ENCODE measurements around the gene FAM89B. TPM values are rescaled to one million over a fixed set of nuclear protein-coding genes. Genes with fewer than 3 reads are reported as not detected.
A peak's percentile ranks its signal among the peaks of the same experiment; 100 is the strongest.

The FAM89B gene
- total RNA-seq, 6 donors from 2014 or later = 27.9 to 65.8 (median 45.3) TPM

GRCh38 chr11:65539744-65540289, 32.5 kb upstream of the FAM89B start:
- Histone ChIP-seq H3K4me1 (peaks cover 18 to 31% (median 23%) of the 10 kb centered on the region in 4 donors), H3K27ac (peak overlapping the region; percentile 82 to 94 (median 90)), H3K4me3 (peak overlapping the region; percentile 8 to 68 (median 57)), H3K27me3 (no peaks in the 10 kb centered on the region), H3K9me3 (no peaks in the 10 kb centered on the region), H3K36me3 (peaks cover 0 to 46% (median 37%) of the 10 kb centered on the region in 4 donors)
- DNase-seq (peak; percentile 56 to 93), ATAC-seq (ENCODE audit: low FRiP score in 2 of 2) (no peak)
- WGBS, 2 donors = 15 to 28% methylated on average over 4 to 34 of the region's 60 CpGs
- no peak for TF ChIP-seq POLR2AphosphoS5 (IDR thresholded peaks at IDR 0.05)
- TF ChIP-seq, protein P1, sequence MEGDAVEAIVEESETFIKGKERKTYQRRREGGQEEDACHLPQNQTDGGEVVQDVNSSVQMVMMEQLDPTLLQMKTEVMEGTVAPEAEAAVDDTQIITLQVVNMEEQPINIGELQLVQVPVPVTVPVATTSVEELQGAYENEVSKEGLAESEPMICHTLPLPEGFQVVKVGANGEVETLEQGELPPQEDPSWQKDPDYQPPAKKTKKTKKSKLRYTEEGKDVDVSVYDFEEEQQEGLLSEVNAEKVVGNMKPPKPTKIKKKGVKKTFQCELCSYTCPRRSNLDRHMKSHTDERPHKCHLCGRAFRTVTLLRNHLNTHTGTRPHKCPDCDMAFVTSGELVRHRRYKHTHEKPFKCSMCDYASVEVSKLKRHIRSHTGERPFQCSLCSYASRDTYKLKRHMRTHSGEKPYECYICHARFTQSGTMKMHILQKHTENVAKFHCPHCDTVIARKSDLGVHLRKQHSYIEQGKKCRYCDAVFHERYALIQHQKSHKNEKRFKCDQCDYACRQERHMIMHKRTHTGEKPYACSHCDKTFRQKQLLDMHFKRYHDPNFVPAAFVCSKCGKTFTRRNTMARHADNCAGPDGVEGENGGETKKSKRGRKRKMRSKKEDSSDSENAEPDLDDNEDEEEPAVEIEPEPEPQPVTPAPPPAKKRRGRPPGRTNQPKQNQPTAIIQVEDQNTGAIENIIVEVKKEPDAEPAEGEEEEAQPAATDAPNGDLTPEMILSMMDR (IDR thresholded peaks at IDR 0.05) = peak in 1 of 6 experiments; percentile 62
- peak in 2 of 4 donors; percentile 35 to 40 for TF ChIP-seq POLR2A (IDR thresholded peaks at IDR 0.05)
- TF ChIP-seq EP300 (IDR thresholded peaks at IDR 0.05) = no peak

GRCh38 chr11:65540290-65541092, 31.8 kb upstream of the FAM89B start:
- Histone ChIP-seq H3K4me3 (peak overlapping the region; percentile 8 to 68 (median 57)), H3K9me3 (no peaks in the 10 kb centered on the region), H3K27ac (peak overlapping the region; percentile 82 to 94 (median 90)), H3K27me3 (no peaks in the 10 kb centered on the region), H3K36me3 (peaks cover 0 to 42% (median 31%) of the 10 kb centered on the region in 4 donors), H3K4me1 (peaks cover 18 to 33% (median 23%) of the 10 kb centered on the region in 4 donors)
- peak; percentile 95 to 99 for DNase-seq
- ATAC-seq (ENCODE audit: low FRiP score in 2 of 2) = peak; percentile 95 to 96
- no peak for TF ChIP-seq EP300 (IDR thresholded peaks at IDR 0.05)
- TF ChIP-seq, protein P1 (IDR thresholded peaks at IDR 0.05) = peak; percentile 80 to 98 (median 96)
- TF ChIP-seq POLR2A (IDR thresholded peaks at IDR 0.05) = peak in 1 of 4 donors; percentile 66
- TF ChIP-seq POLR2AphosphoS5 (IDR thresholded peaks at IDR 0.05) = peak; percentile 48 to 82
- WGBS, 2 donors = 0 to 28% methylated on average over 11 to 23 of the region's 78 CpGs

- H3K4me3 ChIP-seq = peak overlapping the region in 3 of 4 donors; percentile 48 to 68 (median 66)
- peaks cover 0 to 33% (median 25%) of the 10 kb centered on the region in 4 donors for H3K36me3 ChIP-seq
- WGBS, 2 donors = 23 to 53% methylated on average over 13 to 18 of the region's 18 CpGs
- TF ChIP-seq, protein P1 (IDR thresholded peaks at IDR 0.05) = peak in 1 of 6 experiments; percentile 37
- TF ChIP-seq POLR2A (IDR thresholded peaks at IDR 0.05) (peak in 1 of 4 donors; percentile 30), POLR2AphosphoS5 (IDR thresholded peaks at IDR 0.05) (no peak), EP300 (IDR thresholded peaks at IDR 0.05) (no peak)
- H3K4me1 ChIP-seq = peaks cover 18 to 42% (median 27%) of the 10 kb centered on the region in 4 donors
- DNase-seq (peak in 1 of 2 donors; percentile 57), ATAC-seq (ENCODE audit: low FRiP score in 2 of 2) (peak in 1 of 2 donors; percentile 4)
- no peaks in the 10 kb centered on the region for H3K9me3 ChIP-seq
- peak overlapping the region; percentile 82 to 94 (median 90) for H3K27ac ChIP-seq
- H3K27me3 ChIP-seq = no peaks in the 10 kb centered on the region
These were observed 31.0 kb upstream of the FAM89B start for GRCh38 chr11:65541093-65541982.

DNA sequence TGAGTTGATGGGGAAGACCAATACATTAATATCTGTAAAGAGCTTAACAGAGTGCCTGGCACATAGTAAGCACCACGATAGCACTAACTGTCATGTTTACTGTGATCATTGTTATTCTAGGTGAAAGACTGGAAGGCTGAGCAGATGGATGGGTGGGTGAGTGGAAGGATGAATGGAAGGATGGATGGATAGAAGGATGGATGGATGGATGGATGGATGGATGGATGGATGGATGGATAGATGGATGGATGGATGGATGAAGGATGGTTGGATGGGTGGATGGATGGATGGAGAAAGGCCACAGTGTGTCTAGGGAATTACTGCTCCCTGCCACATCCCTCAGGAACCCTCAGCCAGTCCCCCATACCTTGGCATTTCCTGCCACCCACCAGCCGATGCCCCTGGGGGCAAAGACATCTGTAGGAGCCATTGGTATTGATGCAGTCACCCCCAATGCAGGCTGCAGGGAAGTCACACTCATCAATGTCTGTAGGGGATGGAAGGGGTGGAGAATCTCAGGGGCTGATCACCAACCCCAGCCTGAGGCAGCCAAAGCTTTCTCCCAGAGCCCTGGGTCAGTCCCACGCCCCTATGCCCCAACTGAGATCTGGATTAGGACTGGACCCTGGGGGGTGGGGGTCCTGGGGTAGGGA, 29.5 kb upstream of the FAM89B start:
- H3K27me3 ChIP-seq = no peaks in the 10 kb centered on the region
- no peak for DNase-seq
- peak overlapping the region in 2 of 4 donors; percentile 11 to 33 for H3K27ac ChIP-seq
- TF ChIP-seq EP300 (IDR thresholded peaks at IDR 0.05) (no peak), POLR2AphosphoS5 (IDR thresholded peaks at IDR 0.05) (no peak), POLR2A (IDR thresholded peaks at IDR 0.05) (no peak)
- TF ChIP-seq, protein P1 (IDR thresholded peaks at IDR 0.05) = no peak
- H3K9me3 ChIP-seq = no peaks in the 10 kb centered on the region
- H3K4me1 ChIP-seq = peaks cover 24 to 54% (median 31%) of the 10 kb centered on the region in 4 donors
- WGBS, 2 donors = 93 to 95% methylated on average over 3 of the region's 3 CpGs
- peaks cover 0 to 22% (median 17%) of the 10 kb centered on the region in 4 donors for H3K36me3 ChIP-seq
- no peak overlapping the region for H3K4me3 ChIP-seq
- no peak for ATAC-seq (ENCODE audit: low FRiP score in 2 of 2)
